NCI-H2196 treated with DMSO at 0.1 percent for 48 hours (cell line): Measurements from ENCODE around the gene GNL2.

ENCODE experiments used
- DNase-seq: peaks from one replicate; lab custom pipeline; 2025; ENCODE audit not compliant: unreplicated experiment; lab: John Stamatoyannopoulos, UW

GNL2 gene

GRCh38 chr1:37595440-37596181, at the start of gene GNL2:
TSS of gene GNL2 (minus strand) at chr1:37595937. CDS start at chr1:37595822, 115 bp downstream.
- DNase-seq: peak; percentile 95

- no peak for DNase-seq
Measured at GRCh38 chr1:37641059-37641458, 45.3 kb upstream of the GNL2 start.

GRCh38 chr1:37636435-37636834, 40.7 kb upstream of the GNL2 start:
- no peak for DNase-seq

- no peak for DNase-seq
Measured at GRCh38 chr1:37634992-37635902, 39.5 kb upstream of the GNL2 start.

- no peak for DNase-seq
Measured at GRCh38 chr1:37634244-37634991, 38.7 kb upstream of the GNL2 start, which contains the start of gene RSPO1. TSS of gene RSPO1 (minus strand) at chr1:37634892. CDS start at chr1:37629661, 5,231 bp downstream.

- no peak for DNase-seq
Measured at GRCh38 chr1:37633938-37634243, 38.2 kb upstream of the GNL2 start.

- DNase-seq: no peak
Measured at GRCh38 chr1:37633040-37633937, 37.6 kb upstream of the GNL2 start.

GRCh38 chr1:37631036-37631435, 35.3 kb upstream of the GNL2 start:
- no peak for DNase-seq

- DNase-seq: no peak
Measured at GRCh38 chr1:37630426-37631028, 34.8 kb upstream of the GNL2 start.

- no peak for DNase-seq
Measured at GRCh38 chr1:37629726-37630425, 34.1 kb upstream of the GNL2 start.

GRCh38 chr1:37629008-37629407, 33.3 kb upstream of the GNL2 start:
- no peak for DNase-seq

GRCh38 chr1:37628026-37628556, 32.4 kb upstream of the GNL2 start:
- no peak for DNase-seq

GRCh38 chr1:37622131-37622530, 26.4 kb upstream of the GNL2 start:
- no peak for DNase-seq

GRCh38 chr1:37621326-37621870, 25.7 kb upstream of the GNL2 start:
- no peak for DNase-seq

- DNase-seq: no peak
Measured at GRCh38 chr1:37620707-37621106, 25.0 kb upstream of the GNL2 start.

GRCh38 chr1:37616330-37616729, 20.6 kb upstream of the GNL2 start:
- DNase-seq: no peak

- no peak for DNase-seq
Measured at GRCh38 chr1:37614105-37614504, 18.4 kb upstream of the GNL2 start.

- DNase-seq: no peak
Measured at GRCh38 chr1:37612186-37612585, 16.4 kb upstream of the GNL2 start.

GRCh38 chr1:37609994-37610393, 14.3 kb upstream of the GNL2 start:
- DNase-seq: no peak
